Colonic mucosa (tissue), 4 donors: ENCODE data around the gene DOCK11. TPM values are rescaled to one million over a fixed set of nuclear protein-coding genes. Genes with fewer than 3 reads are reported as not detected.

Source experiments
- DNase-seq: peaks from one replicate; pipeline ENCODE4 v3.0.0-alpha.2; 2020
- H3K27ac ChIP-seq: fragments of 200-600 bp; one replicate; pipeline ENCODE4 v1.8.0; 2021
- H3K27me3 ChIP-seq: fragments of 200-600 bp; one replicate; pipeline ENCODE4 v1.8.0; 2021
- H3K36me3 ChIP-seq: fragments of 200-600 bp; one replicate; pipeline ENCODE4 v1.8.0; 2021
- H3K4me1 ChIP-seq: fragments of 200-600 bp; one replicate; pipeline ENCODE4 v1.8.0; 2021; ENCODE audit warnings: mild to moderate bottlenecking
- H3K4me3 ChIP-seq: fragments of 200-600 bp; one replicate; pipeline ENCODE4 v1.8.0; 2021
- H3K9ac ChIP-seq, 2 donors: one replicate each; pipeline ENCODE4 v1.7.0; 2013; ENCODE audit warnings: control low read depth in 2 of 2, low read depth in 2 of 2, low read length in 2 of 2
- H3K9me3 ChIP-seq: fragments of 200-600 bp; one replicate; pipeline ENCODE4 v1.8.0; 2021
- CTCF ChIP-seq: fragments of 200-600 bp; IDR thresholded peaks from one replicate; pipeline ENCODE4 v1.8.0; 2022; ENCODE audit warnings: antibody characterized with exemption, mild to moderate bottlenecking
- intact Hi-C: fragments of 100-400 bp; cut with DNase I; formaldehyde crosslinking; loops from one replicate; pipeline ENCODE4 v1.14.1; 2022
- total RNA-seq, 2 donors: library from RNA; stranded (reverse); fragmentation: NEBNext Ultra II Directional in 1 of 2; extraction: Animal tissue kit (Norgen Biotek cat#: 25700) in 1 of 2; gene quantifications; one replicate each; pipeline ENCODE4 v1.2.1, GENCODE V29; 2021
- donor health status: healthy.
- donor health status: DM: no; HTN: no; CAD: no.
- donor health status: DM: no; HTN: no; CAD: no.

DOCK11 gene
- total RNA-seq, 2 donors from 2014 or later, result 3.3 to 8.7 TPM

GRCh38 chrX:118553042-118553710, 57.6 kb downstream of the DOCK11 start:
- no peak for DNase-seq
- H3K27ac ChIP-seq, result no peak overlapping the region
- intact Hi-C loops, result no loop called here
- no peak overlapping the region for H3K9ac ChIP-seq
- H3K27me3 ChIP-seq, result no peaks in the 10 kb centered on the region
- H3K4me3 ChIP-seq, result no peak overlapping the region
- no peak for TF ChIP-seq CTCF
- no peaks in the 10 kb centered on the region for H3K36me3 ChIP-seq
- no peaks in the 10 kb centered on the region for H3K9me3 ChIP-seq
- H3K4me1 ChIP-seq, result no peaks in the 10 kb centered on the region

DNA sequence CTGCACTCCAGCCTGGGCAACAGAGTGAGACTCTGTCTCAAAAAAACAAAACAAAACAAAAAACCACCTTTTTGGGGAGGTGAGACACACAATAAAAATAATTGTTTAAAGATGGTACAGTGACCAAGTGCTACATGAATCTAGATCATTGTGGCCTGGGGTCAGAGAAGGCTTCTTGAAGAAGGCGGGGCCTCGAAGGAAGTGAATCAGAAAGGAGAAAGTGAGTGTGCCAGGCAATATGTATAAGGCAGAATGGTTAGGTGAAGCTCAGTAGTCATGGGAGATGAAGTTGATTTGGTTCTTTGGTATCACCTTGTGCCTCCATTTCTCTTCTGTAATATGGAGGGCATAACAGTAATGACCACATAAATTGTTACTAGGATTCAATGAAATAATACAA, 58.9 kb downstream of the DOCK11 start:
- DNase-seq, result no peak
- Histone ChIP-seq H3K36me3 (no peaks in the 10 kb centered on the region), H3K4me1 (no peaks in the 10 kb centered on the region), H3K27me3 (no peaks in the 10 kb centered on the region), H3K9me3 (no peaks in the 10 kb centered on the region), H3K9ac (no peak overlapping the region), H3K27ac (no peak overlapping the region), H3K4me3 (no peak overlapping the region)
- TF ChIP-seq CTCF, result no peak
- intact Hi-C loops, result no loop called here

DNA sequence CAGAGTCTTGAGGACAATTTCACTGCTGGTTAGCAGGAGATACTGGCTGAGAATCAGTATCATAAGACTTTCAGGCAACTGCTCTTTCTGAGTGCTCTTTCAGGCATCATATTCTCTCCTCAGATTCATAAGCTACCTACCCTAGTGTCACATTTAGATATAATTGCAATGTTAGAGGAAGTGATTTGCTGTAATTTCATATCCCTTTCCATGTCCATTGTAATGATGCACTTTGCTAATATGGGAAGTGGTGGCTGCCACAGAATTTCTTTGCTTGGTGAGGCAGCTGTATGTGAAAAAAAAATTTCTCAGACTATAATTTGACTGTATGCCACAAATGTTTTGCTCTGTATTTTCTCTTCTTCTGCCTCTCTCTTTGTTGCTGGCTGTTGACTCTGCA, 63.3 kb downstream of the DOCK11 start:
- Histone ChIP-seq H3K9me3 (no peaks in the 10 kb centered on the region), H3K36me3 (no peaks in the 10 kb centered on the region), H3K4me3 (no peak overlapping the region), H3K27me3 (no peaks in the 10 kb centered on the region), H3K9ac (no peak overlapping the region), H3K4me1 (no peaks in the 10 kb centered on the region), H3K27ac (no peak overlapping the region)
- intact Hi-C loops, result no loop called here
- TF ChIP-seq CTCF, result no peak
- DNase-seq, result no peak

GRCh38 chrX:118560489-118560888, 64.9 kb downstream of the DOCK11 start:
- intact Hi-C loops, result no loop called here
- no peaks in the 10 kb centered on the region for H3K9me3 ChIP-seq
- no peaks in the 10 kb centered on the region for H3K36me3 ChIP-seq
- no peak overlapping the region for H3K9ac ChIP-seq
- no peak overlapping the region for H3K27ac ChIP-seq
- H3K4me1 ChIP-seq, result no peaks in the 10 kb centered on the region
- no peak for TF ChIP-seq CTCF
- no peak for DNase-seq
- H3K4me3 ChIP-seq, result no peak overlapping the region
- no peaks in the 10 kb centered on the region for H3K27me3 ChIP-seq

GRCh38 chrX:118562582-118563164, 67.1 kb downstream of the DOCK11 start:
- Histone ChIP-seq H3K27me3 (no peaks in the 10 kb centered on the region), H3K9me3 (no peaks in the 10 kb centered on the region), H3K27ac (no peak overlapping the region), H3K36me3 (no peaks in the 10 kb centered on the region), H3K9ac (no peak overlapping the region), H3K4me3 (no peak overlapping the region), H3K4me1 (no peaks in the 10 kb centered on the region)
- intact Hi-C loops, result no loop called here
- no peak for DNase-seq
- TF ChIP-seq CTCF, result no peak
